C4-2B (cell line): ENCODE measurements around the gene ITPR1.

Experiments used
- CTCF ChIP-seq: fragments of 450-650 bp; conservative IDR thresholded peaks from 2 replicates; pipeline ENCODE4 v1.5.1; 2017; ENCODE audit warnings: mild to moderate bottlenecking
- ZFX ChIP-seq: fragments of 450-650 bp; IDR thresholded peaks from 2 replicates; pipeline ENCODE4 v1.6.1; 2017

GRCh38 chr3:4739289-4740236 is 246.4 kb downstream of the ITPR1 start:
- no peak for TF ChIP-seq CTCF
- TF ChIP-seq ZFX: no peak
